ENCODE results near the gene ART5.

- no peak for TF ChIP-seq CTCF (IDR thresholded peaks at IDR 0.05)
- no peak for TF ChIP-seq POLR2A (IDR thresholded peaks at IDR 0.05)
These were observed 37.3 kb upstream of the ART5 start for GRCh38 chr11:3679077-3679476.

All from upper lobe of left lung (tissue), 4 donors.